ENCODE results near the gene HERPUD1.

HERPUD1 gene

DNA sequence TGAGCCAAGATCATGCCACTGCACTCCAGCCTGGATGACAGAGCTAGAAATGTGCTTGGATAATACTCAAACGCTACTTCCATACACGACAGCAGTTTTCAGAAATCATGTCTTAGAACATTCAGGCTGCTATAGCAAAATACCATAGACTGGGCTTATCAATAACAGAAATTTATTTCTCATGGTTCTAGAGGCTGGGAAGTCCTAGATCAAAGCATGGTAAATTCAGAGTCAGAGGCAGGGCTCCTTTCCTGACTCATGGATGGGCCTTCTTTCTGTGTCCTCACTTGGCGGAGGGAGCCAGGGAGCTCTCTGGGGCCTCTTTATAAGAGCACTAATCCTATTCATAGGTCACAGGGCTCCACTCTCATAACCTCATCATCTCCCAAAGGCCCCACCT lies 24.5 kb upstream of the HERPUD1 start:
- DNase-seq (ENCODE audit: extremely low read depth, insufficient read length) = no peak
- TF ChIP-seq, protein P1, sequence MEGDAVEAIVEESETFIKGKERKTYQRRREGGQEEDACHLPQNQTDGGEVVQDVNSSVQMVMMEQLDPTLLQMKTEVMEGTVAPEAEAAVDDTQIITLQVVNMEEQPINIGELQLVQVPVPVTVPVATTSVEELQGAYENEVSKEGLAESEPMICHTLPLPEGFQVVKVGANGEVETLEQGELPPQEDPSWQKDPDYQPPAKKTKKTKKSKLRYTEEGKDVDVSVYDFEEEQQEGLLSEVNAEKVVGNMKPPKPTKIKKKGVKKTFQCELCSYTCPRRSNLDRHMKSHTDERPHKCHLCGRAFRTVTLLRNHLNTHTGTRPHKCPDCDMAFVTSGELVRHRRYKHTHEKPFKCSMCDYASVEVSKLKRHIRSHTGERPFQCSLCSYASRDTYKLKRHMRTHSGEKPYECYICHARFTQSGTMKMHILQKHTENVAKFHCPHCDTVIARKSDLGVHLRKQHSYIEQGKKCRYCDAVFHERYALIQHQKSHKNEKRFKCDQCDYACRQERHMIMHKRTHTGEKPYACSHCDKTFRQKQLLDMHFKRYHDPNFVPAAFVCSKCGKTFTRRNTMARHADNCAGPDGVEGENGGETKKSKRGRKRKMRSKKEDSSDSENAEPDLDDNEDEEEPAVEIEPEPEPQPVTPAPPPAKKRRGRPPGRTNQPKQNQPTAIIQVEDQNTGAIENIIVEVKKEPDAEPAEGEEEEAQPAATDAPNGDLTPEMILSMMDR (IDR thresholded peaks at IDR 0.05; ENCODE audit: insufficient read depth, low read length, poor library complexity, severe bottlenecking) = no peak
- H3K36me3 ChIP-seq (ENCODE audit: control insufficient read depth, insufficient read depth, low read length) = no peaks in the 10 kb centered on the region
- H3K4me3 ChIP-seq (replicated peaks; ENCODE audit: low read depth, low read length) = no peak overlapping the region
- peaks cover 1% of the 10 kb centered on the region; the same call in 1 of the 2 replicates for H3K27me3 ChIP-seq (replicated peaks; ENCODE audit: control insufficient read depth, insufficient read depth, low read length)

DNA sequence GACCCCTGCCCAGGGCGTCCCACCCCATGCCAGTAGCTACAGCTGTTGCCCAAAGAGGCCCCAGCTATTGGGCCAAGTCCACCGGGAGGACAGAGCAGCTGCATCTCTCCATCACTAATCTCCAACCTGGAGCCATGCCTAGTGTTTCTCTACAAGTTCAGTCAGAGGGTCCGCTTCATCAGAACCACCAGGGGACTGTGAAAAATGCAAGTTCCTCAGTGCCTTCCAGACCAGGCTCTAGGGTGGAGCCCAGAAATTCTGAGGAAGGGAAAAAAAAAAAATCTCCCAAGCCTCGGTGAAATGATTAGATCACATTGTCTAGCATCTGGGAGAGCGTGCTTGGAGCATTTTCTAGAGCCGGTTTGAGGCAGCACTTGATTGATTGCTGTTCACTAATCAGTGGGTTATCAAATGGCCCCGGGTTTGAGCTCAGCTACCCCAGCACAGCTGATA lies 22.4 kb upstream of the HERPUD1 start:
- no peak for DNase-seq (ENCODE audit: extremely low read depth, insufficient read length)
- TF ChIP-seq, protein P1 (IDR thresholded peaks at IDR 0.05; ENCODE audit: insufficient read depth, low read length, poor library complexity, severe bottlenecking) = no peak
- H3K27me3 ChIP-seq (replicated peaks; ENCODE audit: control insufficient read depth, insufficient read depth, low read length) = peaks cover 1% of the 10 kb centered on the region; the same call in 1 of the 2 replicates
- H3K36me3 ChIP-seq (ENCODE audit: control insufficient read depth, insufficient read depth, low read length) = no peaks in the 10 kb centered on the region
- no peak overlapping the region for H3K4me3 ChIP-seq (replicated peaks; ENCODE audit: low read depth, low read length)

DNA sequence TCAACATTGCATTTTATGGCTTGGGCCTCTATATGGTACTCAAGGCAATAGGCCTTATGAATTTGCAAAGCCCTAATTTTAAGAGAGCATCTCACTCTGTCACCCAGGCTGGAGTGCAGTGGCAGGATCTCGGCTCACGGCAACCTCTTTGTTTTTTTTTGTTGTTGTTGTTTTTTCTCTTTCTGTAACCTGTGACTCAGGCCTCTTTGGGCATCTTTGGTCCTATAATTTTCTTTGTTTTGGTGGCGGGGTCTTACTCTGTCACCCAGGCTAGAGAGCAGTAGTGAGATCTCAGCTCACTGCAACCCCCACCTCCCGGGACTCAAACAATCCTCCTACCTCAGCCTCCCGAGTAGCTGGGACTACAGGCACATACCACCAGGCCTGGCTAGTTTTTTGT lies 21.8 kb upstream of the HERPUD1 start:
- TF ChIP-seq, protein P1 (IDR thresholded peaks at IDR 0.05; ENCODE audit: insufficient read depth, low read length, poor library complexity, severe bottlenecking) = no peak
- peaks cover 1% of the 10 kb centered on the region; the same call in 1 of the 2 replicates for H3K27me3 ChIP-seq (replicated peaks; ENCODE audit: control insufficient read depth, insufficient read depth, low read length)
- no peaks in the 10 kb centered on the region for H3K36me3 ChIP-seq (ENCODE audit: control insufficient read depth, insufficient read depth, low read length)
- H3K4me3 ChIP-seq (replicated peaks; ENCODE audit: low read depth, low read length) = no peak overlapping the region
- DNase-seq (ENCODE audit: extremely low read depth, insufficient read length) = no peak

- Histone ChIP-seq H3K27me3 (replicated peaks; ENCODE audit: control insufficient read depth, insufficient read depth, low read length) (no peaks in the 10 kb centered on the region; the same call in 1 of the 2 replicates), H3K36me3 (ENCODE audit: control insufficient read depth, insufficient read depth, low read length) (no peaks in the 10 kb centered on the region), H3K4me3 (replicated peaks; ENCODE audit: low read depth, low read length) (no peak overlapping the region)
- DNase-seq (ENCODE audit: extremely low read depth, insufficient read length) = no peak
- TF ChIP-seq, protein P1 (IDR thresholded peaks at IDR 0.05; ENCODE audit: insufficient read depth, low read length, poor library complexity, severe bottlenecking) = no peak
Observed at GRCh38 chr16:56910654-56911539, 21.0 kb upstream of the HERPUD1 start.

- peak; percentile 78 for DNase-seq (ENCODE audit: extremely low read depth, insufficient read length)
Observed at GRCh38 chr16:56911771-56912571, 20.0 kb upstream of the HERPUD1 start.

More at GRCh38 chr16:56911771-56912571, 20.0 kb upstream of the HERPUD1 start:
- no peaks in the 10 kb centered on the region for H3K36me3 ChIP-seq (ENCODE audit: control insufficient read depth, insufficient read depth, low read length)
- H3K27me3 ChIP-seq (replicated peaks; ENCODE audit: control insufficient read depth, insufficient read depth, low read length) = no peaks in the 10 kb centered on the region; the same call in 1 of the 2 replicates
- TF ChIP-seq, protein P1 (IDR thresholded peaks at IDR 0.05; ENCODE audit: insufficient read depth, low read length, poor library complexity, severe bottlenecking) = no peak
- no peak overlapping the region for H3K4me3 ChIP-seq (replicated peaks; ENCODE audit: low read depth, low read length)
